Activated CD8-positive, alpha-beta T cell treated with anti-CD3 and anti-CD28 coated beads, Interleukin-2, amount 10 ng/mL, durations not matched to agents 7 days and 5 days (primary cell): ENCODE data around the gene SPIN3. TPM values are rescaled to one million over a fixed set of nuclear protein-coding genes. Genes with fewer than 3 reads are reported as not detected.
"Not testable (repeated sequence)": the region's sequence is repeated elsewhere in the genome, so short reads cannot be mapped to it uniquely, and the experiment has no call there.

Experiments used
- ATAC-seq: fragments of 150-1000 bp; cut with Tn5 transposase; one replicate; pipeline ENCODE4 v1.10.0; 2021; ENCODE audit warnings: moderate library complexity
- CTCF ChIA-PET: fragments of 350-600 bp; sonication (Branson Sonifier 250); formaldehyde crosslinking; loops from one replicate; lab custom pipeline; 2021; ENCODE audit warnings: antibody characterized with exemption; lab: Charles Lee
- POLR2A ChIA-PET: fragments of 350-600 bp; sonication (Branson Sonifier 250); formaldehyde crosslinking; loops from one replicate; lab custom pipeline; 2021; ENCODE audit warnings: antibody characterized with exemption; lab: Charles Lee
- DNase-seq: peaks from one replicate; pipeline ENCODE4 v3.0.0-alpha.2; 2020
- H3K27ac Mint-ChIP-seq: one replicate; pipeline ENCODE4 v1.8.0; 2021; ENCODE audit warnings: mild to moderate bottlenecking, mixed read lengths
- H3K27me3 Mint-ChIP-seq: one replicate; pipeline ENCODE4 v1.8.0; 2021; ENCODE audit warnings: low read depth, mixed read lengths
- H3K36me3 Mint-ChIP-seq: one replicate; pipeline ENCODE4 v1.8.0; 2021; ENCODE audit warnings: low read depth, mixed read lengths
- H3K4me1 Mint-ChIP-seq: one replicate; pipeline ENCODE4 v1.8.0; 2021; ENCODE audit warnings: low read depth, mixed read lengths
- H3K4me3 Mint-ChIP-seq: one replicate; pipeline ENCODE4 v1.8.0; 2021; ENCODE audit warnings: mild to moderate bottlenecking, mixed read lengths
- H3K9me3 Mint-ChIP-seq: one replicate; pipeline ENCODE4 v1.8.0; 2022; ENCODE audit warnings: mixed read lengths; ENCODE audit not compliant: insufficient read depth
- total RNA-seq, 2 experiments: library from RNA; stranded (reverse); gene quantifications; one replicate each; pipeline ENCODE4 v1.2.3, GENCODE V29; 2021

Gene SPIN3
- 1 to 10 TPM; 5.9 to 7.2 TPM for total RNA-seq

GRCh38 chrX:56995271-56995994 is at the start of gene SPIN3:
Gene SPIN3, minus strand, starts transcription at chrX:56995541. Its CDS starts 594 bp downstream, at chrX:56994947.
- Mint-ChIP-seq H3K9me3 (no peaks in the 10 kb centered on the region), H3K27me3 (no peaks in the 10 kb centered on the region), H3K4me3 (peak within 1 kb of the TSS; percentile 78), H3K36me3 (peaks cover 10% of the 10 kb centered on the region), H3K4me1 (peaks cover 20% of the 10 kb centered on the region), H3K27ac (peak within 1 kb of the TSS; percentile 83)
- POLR2A ChIA-PET = no interaction called here
- CTCF ChIA-PET = no interaction called here
- peak; percentile 90 for ATAC-seq
- DNase-seq = peak; percentile 68

- no peak for DNase-seq
- H3K27ac Mint-ChIP-seq = no peak overlapping the region
- no peaks in the 10 kb centered on the region for H3K9me3 Mint-ChIP-seq
- H3K4me1 Mint-ChIP-seq = no peaks in the 10 kb centered on the region
- POLR2A ChIA-PET = no interaction called here
- CTCF ChIA-PET = no interaction called here
- H3K36me3 Mint-ChIP-seq = no peaks in the 10 kb centered on the region
- ATAC-seq = no peak
- H3K27me3 Mint-ChIP-seq = no peaks in the 10 kb centered on the region
- H3K4me3 Mint-ChIP-seq = no peak overlapping the region
Observed at GRCh38 chrX:57044245-57044644, 48.9 kb upstream of the SPIN3 start.

- DNase-seq, H3K27me3 Mint-ChIP-seq, ATAC-seq, H3K9me3 Mint-ChIP-seq, H3K36me3 Mint-ChIP-seq, H3K4me3 Mint-ChIP-seq, POLR2A ChIA-PET, CTCF ChIA-PET, H3K27ac Mint-ChIP-seq, H3K4me1 Mint-ChIP-seq: not testable (repeated sequence)
Observed at GRCh38 chrX:57037265-57037664, 41.9 kb upstream of the SPIN3 start.

- ATAC-seq = no peak
- no peaks in the 10 kb centered on the region for H3K27me3 Mint-ChIP-seq
- peak overlapping the region; percentile 83 for H3K27ac Mint-ChIP-seq
- peaks cover 10% of the 10 kb centered on the region for H3K36me3 Mint-ChIP-seq
- peaks cover 20% of the 10 kb centered on the region for H3K4me1 Mint-ChIP-seq
- H3K4me3 Mint-ChIP-seq = peak overlapping the region; percentile 78
- no peaks in the 10 kb centered on the region for H3K9me3 Mint-ChIP-seq
- ChIA-PET POLR2A (no interaction called here), CTCF (no interaction called here)
- DNase-seq = no peak
Observed at GRCh38 chrX:56994375-56995270, 718 bp downstream of the SPIN3 start.

GRCh38 chrX:56987741-56988140 is 7.6 kb downstream of the SPIN3 start:
- ChIA-PET POLR2A (no interaction called here), CTCF (interaction anchor here (1.9 kb wide), 1 partner anchor 10 kb away, joined by 6 read pairs; no protein-coding TSS in a partner anchor)
- Mint-ChIP-seq H3K27me3 (no peaks in the 10 kb centered on the region), H3K36me3 (peaks cover 21% of the 10 kb centered on the region), H3K4me1 (peaks cover 16% of the 10 kb centered on the region), H3K9me3 (no peaks in the 10 kb centered on the region), H3K27ac (no peak overlapping the region), H3K4me3 (no peak overlapping the region)
- DNase-seq (no peak), ATAC-seq (no peak)

GRCh38 chrX:56986138-56986537 is 9.2 kb downstream of the SPIN3 start:
- CTCF ChIA-PET = interaction anchor here (1.1 to 1.4 kb wide), 2 partner anchors 8 to 253 kb away, joined by 3 read pairs; no protein-coding TSS in a partner anchor
- POLR2A ChIA-PET = no interaction called here

GRCh38 chrX:56978172-56978571 is 17.2 kb downstream of the SPIN3 start:
- H3K36me3 Mint-ChIP-seq = no peaks in the 10 kb centered on the region
- ChIA-PET CTCF (interaction anchor here (0.7 to 2.0 kb wide), 12 partner anchors 8 to 216 kb away, joined by 3 to 22 read pairs (median 4); no protein-coding TSS in a partner anchor), POLR2A (no interaction called here)
- DNase-seq (peak; percentile 62), ATAC-seq (peak; percentile 78)
- no peaks in the 10 kb centered on the region for H3K9me3 Mint-ChIP-seq
- H3K4me3 Mint-ChIP-seq = no peak overlapping the region
- no peak overlapping the region for H3K27ac Mint-ChIP-seq
- no peaks in the 10 kb centered on the region for H3K27me3 Mint-ChIP-seq
- H3K4me1 Mint-ChIP-seq = no peaks in the 10 kb centered on the region

More at GRCh38 chrX:56986138-56986537, 9.2 kb downstream of the SPIN3 start:
- no peaks in the 10 kb centered on the region for H3K27me3 Mint-ChIP-seq
- peaks cover 12% of the 10 kb centered on the region for H3K36me3 Mint-ChIP-seq
- DNase-seq (no peak), ATAC-seq (no peak)
- H3K9me3 Mint-ChIP-seq = no peaks in the 10 kb centered on the region
- H3K4me1 Mint-ChIP-seq = peaks cover 16% of the 10 kb centered on the region
- no peak overlapping the region for H3K27ac Mint-ChIP-seq
- no peak overlapping the region for H3K4me3 Mint-ChIP-seq

- POLR2A ChIA-PET = no interaction called here
- CTCF ChIA-PET = no interaction called here
- H3K4me1 Mint-ChIP-seq = no peaks in the 10 kb centered on the region
Observed at GRCh38 chrX:56975611-56976010, 19.7 kb downstream of the SPIN3 start.

GRCh38 chrX:56974408-56974807 is 20.9 kb downstream of the SPIN3 start:
- ATAC-seq (no peak), DNase-seq (no peak)
- Mint-ChIP-seq H3K4me3 (no peak overlapping the region), H3K36me3 (no peaks in the 10 kb centered on the region), H3K9me3 (no peaks in the 10 kb centered on the region), H3K4me1 (no peaks in the 10 kb centered on the region), H3K27ac (no peak overlapping the region), H3K27me3 (no peaks in the 10 kb centered on the region)
- POLR2A ChIA-PET = no interaction called here
- CTCF ChIA-PET = no interaction called here

More at GRCh38 chrX:56975611-56976010, 19.7 kb downstream of the SPIN3 start:
- no peaks in the 10 kb centered on the region for H3K36me3 Mint-ChIP-seq
- ATAC-seq (no peak), DNase-seq (no peak)
- H3K27me3 Mint-ChIP-seq = no peaks in the 10 kb centered on the region
- no peaks in the 10 kb centered on the region for H3K9me3 Mint-ChIP-seq
- H3K27ac Mint-ChIP-seq = no peak overlapping the region
- no peak overlapping the region for H3K4me3 Mint-ChIP-seq

- no peaks in the 10 kb centered on the region for H3K4me1 Mint-ChIP-seq
- DNase-seq (no peak), ATAC-seq (no peak)
- H3K36me3 Mint-ChIP-seq = peaks cover 4% of the 10 kb centered on the region
- CTCF ChIA-PET = no interaction called here
- POLR2A ChIA-PET = no interaction called here
- no peak overlapping the region for H3K27ac Mint-ChIP-seq
- H3K27me3 Mint-ChIP-seq = no peaks in the 10 kb centered on the region
- no peak overlapping the region for H3K4me3 Mint-ChIP-seq
- no peaks in the 10 kb centered on the region for H3K9me3 Mint-ChIP-seq
Observed at GRCh38 chrX:56969559-56969958, 25.8 kb downstream of the SPIN3 start.

GRCh38 chrX:56968980-56969379 is 26.4 kb downstream of the SPIN3 start:
- ChIA-PET POLR2A (no interaction called here), CTCF (no interaction called here)
- Mint-ChIP-seq H3K4me1 (no peaks in the 10 kb centered on the region), H3K27ac (no peak overlapping the region), H3K27me3 (no peaks in the 10 kb centered on the region), H3K36me3 (peaks cover 4% of the 10 kb centered on the region), H3K9me3 (no peaks in the 10 kb centered on the region), H3K4me3 (no peak overlapping the region)
- DNase-seq (no peak), ATAC-seq (no peak)

- H3K27ac Mint-ChIP-seq = no peak overlapping the region
- no peaks in the 10 kb centered on the region for H3K27me3 Mint-ChIP-seq
- H3K4me3 Mint-ChIP-seq = no peak overlapping the region
- peak; percentile 23 for DNase-seq
- peaks cover 4% of the 10 kb centered on the region for H3K4me1 Mint-ChIP-seq
- POLR2A ChIA-PET = no interaction called here
- peaks cover 6% of the 10 kb centered on the region for H3K36me3 Mint-ChIP-seq
- ATAC-seq = no peak
- H3K9me3 Mint-ChIP-seq = no peaks in the 10 kb centered on the region
- CTCF ChIA-PET = no interaction called here
Observed at GRCh38 chrX:56963377-56963776, 32.0 kb downstream of the SPIN3 start.
